Activated CD8-positive, alpha-beta T cell treated with anti-CD3 and anti-CD28 coated beads for 36 hours (primary cell): ENCODE measurements around the gene ATP2B2. TPM values are rescaled to one million over a fixed set of nuclear protein-coding genes. Genes with fewer than 3 reads are reported as not detected.

Experiments used
- ATAC-seq: fragments of 200-7000 bp; cut with Tn5 transposase; one replicate; pipeline ENCODE4 v1.10.0; 2021; ENCODE audit warnings: mild to moderate bottlenecking, moderate library complexity
- CTCF ChIA-PET: fragments of 350-600 bp; sonication (Branson Sonifier 250); formaldehyde crosslinking; loops from one replicate; lab custom pipeline; 2021; ENCODE audit warnings: antibody characterized with exemption; lab: Charles Lee
- POLR2A ChIA-PET: fragments of 350-600 bp; sonication (Branson Sonifier 250); formaldehyde crosslinking; loops from one replicate; lab custom pipeline; 2021; ENCODE audit warnings: antibody characterized with exemption; lab: Charles Lee
- DNase-seq: peaks from one replicate; pipeline ENCODE4 v3.0.0-alpha.2; 2020
- H3K27ac Mint-ChIP-seq: one replicate; pipeline ENCODE4 v1.8.0; 2021; ENCODE audit warnings: mild to moderate bottlenecking, mixed read lengths
- H3K27me3 Mint-ChIP-seq: one replicate; pipeline ENCODE4 v1.8.0; 2021; ENCODE audit warnings: mixed read lengths
- H3K36me3 Mint-ChIP-seq: one replicate; pipeline ENCODE4 v1.8.0; 2021; ENCODE audit warnings: low read depth, mixed read lengths
- H3K4me1 Mint-ChIP-seq: one replicate; pipeline ENCODE4 v1.8.0; 2021; ENCODE audit warnings: low read depth, mixed read lengths
- H3K4me3 Mint-ChIP-seq: one replicate; pipeline ENCODE4 v1.8.0; 2021; ENCODE audit warnings: mild to moderate bottlenecking, moderate library complexity, mixed read lengths
- H3K9me3 Mint-ChIP-seq: one replicate; pipeline ENCODE4 v1.8.0; 2021; ENCODE audit warnings: mixed read lengths
- intact Hi-C: fragments of 100-400 bp; cut with micrococcal nuclease; formaldehyde crosslinking; loops from one replicate; pipeline ENCODE4 v1.10.0; 2022
- total RNA-seq, 2 experiments: library from RNA; stranded (reverse); gene quantifications; one replicate each; pipeline ENCODE4 v1.2.3, GENCODE V29; 2021
- TF ChIP-seq, protein P1 (sequence below): fragments of 200-600 bp; IDR thresholded peaks from one replicate; pipeline ENCODE4 v1.8.0; 2022; ENCODE audit warnings: antibody characterized with exemption, mild to moderate bottlenecking

ATP2B2 gene
- total RNA-seq, 2 experiments from 2014 or later = not detected

DNA sequence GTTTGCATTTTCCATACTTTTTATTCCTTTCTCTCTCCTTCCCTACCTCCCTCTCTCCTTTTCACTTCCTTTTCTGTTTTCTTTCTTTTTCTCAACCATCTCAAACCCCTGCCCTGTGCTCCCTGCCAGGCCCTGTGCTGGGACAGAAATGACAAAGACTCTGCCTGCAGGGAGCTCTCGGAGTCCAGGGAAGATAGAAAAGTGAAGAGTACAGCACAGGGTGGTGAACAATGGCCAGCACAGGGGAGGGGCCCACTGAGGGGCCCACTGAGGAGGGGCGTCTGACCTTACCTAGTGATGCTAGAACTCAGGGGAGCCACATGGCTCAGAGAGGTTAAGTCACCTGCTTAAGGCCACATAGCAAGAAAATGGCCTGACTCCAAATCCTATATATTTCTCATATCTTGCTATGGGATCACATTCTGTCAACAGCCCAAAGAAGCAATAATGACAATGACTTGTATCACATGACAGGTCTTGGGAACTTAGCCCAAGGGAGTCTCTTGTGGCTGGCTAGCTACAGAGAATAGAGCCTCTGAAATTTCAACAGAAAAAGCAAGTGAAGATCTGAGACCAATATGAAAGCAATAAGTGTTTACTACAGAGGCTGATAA is 44.3 kb upstream of the ATP2B2 start:
- intact Hi-C loops = no loop called here
- H3K27me3 Mint-ChIP-seq = peaks cover 7% of the 10 kb centered on the region
- TF ChIP-seq, protein P1, sequence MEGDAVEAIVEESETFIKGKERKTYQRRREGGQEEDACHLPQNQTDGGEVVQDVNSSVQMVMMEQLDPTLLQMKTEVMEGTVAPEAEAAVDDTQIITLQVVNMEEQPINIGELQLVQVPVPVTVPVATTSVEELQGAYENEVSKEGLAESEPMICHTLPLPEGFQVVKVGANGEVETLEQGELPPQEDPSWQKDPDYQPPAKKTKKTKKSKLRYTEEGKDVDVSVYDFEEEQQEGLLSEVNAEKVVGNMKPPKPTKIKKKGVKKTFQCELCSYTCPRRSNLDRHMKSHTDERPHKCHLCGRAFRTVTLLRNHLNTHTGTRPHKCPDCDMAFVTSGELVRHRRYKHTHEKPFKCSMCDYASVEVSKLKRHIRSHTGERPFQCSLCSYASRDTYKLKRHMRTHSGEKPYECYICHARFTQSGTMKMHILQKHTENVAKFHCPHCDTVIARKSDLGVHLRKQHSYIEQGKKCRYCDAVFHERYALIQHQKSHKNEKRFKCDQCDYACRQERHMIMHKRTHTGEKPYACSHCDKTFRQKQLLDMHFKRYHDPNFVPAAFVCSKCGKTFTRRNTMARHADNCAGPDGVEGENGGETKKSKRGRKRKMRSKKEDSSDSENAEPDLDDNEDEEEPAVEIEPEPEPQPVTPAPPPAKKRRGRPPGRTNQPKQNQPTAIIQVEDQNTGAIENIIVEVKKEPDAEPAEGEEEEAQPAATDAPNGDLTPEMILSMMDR = no peak
- H3K4me1 Mint-ChIP-seq = peaks cover 34% of the 10 kb centered on the region
- no peak overlapping the region for H3K4me3 Mint-ChIP-seq
- ChIA-PET POLR2A (interaction anchor here (0.6 kb wide), 1 partner anchor 43 kb away, joined by 3 read pairs; no protein-coding TSS in a partner anchor), CTCF (interaction anchor here (1.1 kb wide), 1 partner anchor 189 kb away, joined by 3 read pairs; no protein-coding TSS in a partner anchor)
- H3K27ac Mint-ChIP-seq = no peak overlapping the region
- H3K9me3 Mint-ChIP-seq = no peaks in the 10 kb centered on the region
- DNase-seq (no peak), ATAC-seq (no peak)
- H3K36me3 Mint-ChIP-seq = no peaks in the 10 kb centered on the region

DNA sequence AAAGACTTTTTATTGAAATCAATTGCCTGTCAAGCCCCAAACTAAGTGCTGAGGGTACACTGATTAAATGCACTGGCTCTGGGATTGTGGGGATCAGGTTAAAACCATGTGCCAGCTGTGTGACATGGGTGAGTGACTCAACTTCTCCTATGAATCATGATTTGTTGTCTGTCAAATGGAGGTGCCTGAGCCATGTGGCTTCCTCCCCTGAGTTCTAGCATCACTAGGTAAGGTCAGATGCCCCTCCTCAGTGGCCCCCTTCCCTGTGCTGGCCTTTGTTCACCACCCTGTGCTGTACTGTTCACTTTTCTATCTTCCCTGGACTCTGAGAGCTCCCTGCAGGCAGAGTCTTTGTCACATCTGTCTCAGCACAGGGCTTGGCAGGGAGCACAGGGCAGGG is 43.6 kb upstream of the ATP2B2 start:
- Mint-ChIP-seq H3K9me3 (no peaks in the 10 kb centered on the region), H3K27ac (peak overlapping the region; percentile 44), H3K4me1 (peaks cover 34% of the 10 kb centered on the region), H3K4me3 (no peak overlapping the region), H3K36me3 (no peaks in the 10 kb centered on the region), H3K27me3 (peaks cover 7% of the 10 kb centered on the region)
- intact Hi-C loops = no loop called here
- DNase-seq (peak; percentile 71), ATAC-seq (peak; percentile 71)
- POLR2A ChIA-PET = interaction anchor here (0.6 kb wide), 1 partner anchor 42 kb away, joined by 3 read pairs; no protein-coding TSS in a partner anchor
- CTCF ChIA-PET = interaction anchor here (0.8 kb wide), 1 partner anchor 1075 kb away, joined by 3 read pairs; no protein-coding TSS in a partner anchor
- TF ChIP-seq, protein P1 = no peak

DNA sequence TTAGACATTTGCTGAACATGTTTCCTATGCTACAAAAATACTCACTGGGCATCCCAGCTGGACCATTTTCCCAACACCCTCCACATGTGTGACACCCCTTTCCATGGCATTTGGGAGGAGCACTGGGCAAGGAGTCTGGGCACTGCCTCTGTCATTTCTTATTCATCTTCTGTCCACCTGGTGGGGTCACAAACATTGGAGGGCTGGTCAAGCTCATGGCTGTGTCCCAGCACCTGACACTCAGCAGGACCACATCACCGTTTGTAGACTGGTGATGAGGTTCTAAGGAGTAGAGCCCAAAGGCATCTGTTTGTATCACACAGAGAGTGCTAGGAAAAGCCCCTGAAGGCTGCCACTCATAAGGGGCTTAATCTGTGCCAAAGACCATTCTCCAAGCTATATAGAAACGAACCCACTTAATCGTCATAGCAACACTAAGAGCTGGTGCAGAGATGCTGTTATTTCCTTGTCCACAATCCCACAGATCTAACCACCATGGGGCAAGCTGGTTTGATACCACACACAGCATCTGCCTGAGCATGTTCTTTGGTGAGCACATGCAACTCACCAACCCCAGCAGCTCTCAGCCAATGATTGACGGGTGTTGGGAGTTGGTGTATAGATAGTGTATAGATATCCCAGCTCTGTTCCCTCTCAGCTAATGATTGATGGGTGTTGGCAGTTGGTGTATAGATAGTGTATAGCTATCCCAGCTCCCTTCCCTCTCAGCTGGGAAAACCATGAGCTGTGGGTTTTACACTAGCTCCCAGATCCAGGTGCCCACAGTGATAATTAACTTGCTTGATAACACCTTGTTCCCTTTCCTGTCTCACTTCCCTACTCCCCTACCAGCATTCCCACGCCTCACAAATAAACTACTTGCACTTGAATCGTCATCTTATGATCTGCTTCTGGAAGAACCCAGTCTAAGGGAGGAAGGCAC is 42.7 kb upstream of the ATP2B2 start:
- Mint-ChIP-seq H3K4me3 (no peak overlapping the region), H3K27ac (peak overlapping the region; percentile 36), H3K4me1 (peaks cover 34% of the 10 kb centered on the region), H3K9me3 (peaks cover 1% of the 10 kb centered on the region), H3K36me3 (no peaks in the 10 kb centered on the region), H3K27me3 (peaks cover 7% of the 10 kb centered on the region)
- TF ChIP-seq, protein P1 = no peak
- ATAC-seq (no peak), DNase-seq (peak; percentile 25)
- CTCF ChIA-PET = interaction anchor here (0.7 kb wide), 1 partner anchor 12 kb away, joined by 3 read pairs; no protein-coding TSS in a partner anchor
- POLR2A ChIA-PET = interaction anchor here (0.8 kb wide), 1 partner anchor 9 kb away, joined by 3 read pairs; no protein-coding TSS in a partner anchor
- intact Hi-C loops = no loop called here

DNA sequence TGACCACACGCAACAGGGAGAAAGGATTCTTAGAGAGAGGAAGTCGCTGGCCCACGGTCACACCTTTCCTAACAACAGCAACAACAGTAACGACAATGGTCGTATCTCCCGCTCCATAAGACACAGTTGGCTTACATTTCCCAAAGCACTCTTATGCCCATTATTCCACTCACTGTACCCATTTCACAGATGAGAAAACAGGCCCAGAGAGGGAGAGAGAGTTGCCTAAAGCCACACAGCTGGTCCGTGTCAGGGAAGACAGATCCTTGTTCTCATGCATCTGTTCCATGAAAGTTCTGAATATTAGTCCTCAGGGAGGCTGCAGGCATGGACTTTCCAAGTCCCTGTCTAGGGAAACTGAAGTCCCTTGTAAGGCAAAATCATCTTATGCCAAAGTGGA is 42.0 kb upstream of the ATP2B2 start:
- TF ChIP-seq, protein P1 = no peak
- Mint-ChIP-seq H3K4me3 (no peak overlapping the region), H3K27ac (no peak overlapping the region), H3K36me3 (peaks cover under 1% of the 10 kb centered on the region), H3K27me3 (peaks cover 7% of the 10 kb centered on the region), H3K9me3 (peaks cover 8% of the 10 kb centered on the region), H3K4me1 (peaks cover 27% of the 10 kb centered on the region)
- no peak for ATAC-seq
- CTCF ChIA-PET = interaction anchor here (0.7 kb wide), 1 partner anchor 12 kb away, joined by 3 read pairs; no protein-coding TSS in a partner anchor
- POLR2A ChIA-PET = no interaction called here
- intact Hi-C loops = no loop called here
- no peak for DNase-seq
